K562 (cell line): ENCODE data around the gene SLC24A3. TPM values are rescaled to one million over a fixed set of nuclear protein-coding genes. Genes with fewer than 3 reads are reported as not detected.

Experiments
- ATAC-seq: fragments of 200-7000 bp; cut with Tn5 transposase; 3 replicates; pipeline ENCODE4 v1.9.1; 2020; ENCODE audit warnings: moderate library complexity
- BruUV-seq: library from RNA; stranded (reverse); fragments of 400-500 nt; replicated peaks from 2 replicates; lab custom pipeline; 2021; lab: Mats Ljungman, UMichigan
- CTCF ChIA-PET: fragments of 300-600 bp; formaldehyde crosslinking; extraction: SDS; loops from one replicate; lab custom pipeline; 2021; ENCODE audit warnings: low intra/inter-chr PET ratio; lab: Yijun Ruan, JAX
- POLR2A ChIA-PET: fragments of 300-600, 350-650 bp; sonication (Branson Sonifier 250); formaldehyde crosslinking; extraction: SDS; loops from one replicate; lab custom pipeline; 2021; ENCODE audit warnings: antibody characterized with exemption, inconsistent platforms; lab: Yijun Ruan, JAX
- DNase-seq, 4 experiments: peaks; one replicate each; pipeline versions ENCODE4 v3.0.0 to v3.0.0-alpha.2; 2011 to 2018; ENCODE audit warnings: low spot score in 3 of 4, mixed read lengths in 3 of 4; ENCODE audit errors: extremely low read depth in 1 of 4
- FAIRE-seq: peaks from 2 replicates; lab custom pipeline; 2011; peaks lifted over from hg19 to GRCh38; lab: Jason Lieb, UNC
- H2AFZ ChIP-seq: 2 replicates; pipeline ENCODE4 v1.6.0; 2011; ENCODE audit warnings: low read depth, low read length, control low read depth, inconsistent platforms
- H3K27ac ChIP-seq: fragments of 200-600 bp; 3 replicates; pipeline ENCODE4 v1.8.0; 2011; ENCODE audit warnings: low read depth, mild to moderate bottlenecking, control low read depth, inconsistent platforms, low read length, moderate library complexity, mixed read lengths; ENCODE audit errors: extremely low read depth
- H3K27me3 ChIP-seq, 2 experiments: fragments of 300-600 bp in 1 of 2; 2 replicates in 1 of 2; 3 replicates in 1 of 2; pipeline versions ENCODE4 v1.6.0 to v1.8.0; 2011; ENCODE audit warnings: inconsistent platforms in 2 of 2, low read length in 2 of 2, mild to moderate bottlenecking in 1 of 2, mixed read lengths in 1 of 2, moderate library complexity in 1 of 2; ENCODE audit not compliant: control insufficient read depth in 2 of 2, insufficient read depth in 2 of 2
- H3K36me3 ChIP-seq: fragments of 300-600 bp; 3 replicates; pipeline ENCODE4 v1.8.0; 2011; ENCODE audit warnings: mild to moderate bottlenecking, low read length, inconsistent platforms; ENCODE audit not compliant: control insufficient read depth, insufficient read depth
- H3K4me1 ChIP-seq, 2 experiments: fragments of 200-600 bp in 1 of 2; replicated peaks in 1 of 2; 2 replicates in 1 of 2; 3 replicates in 1 of 2; pipeline versions ENCODE4 v1.5.1 to v1.8.0; 2011; ENCODE audit warnings: inconsistent platforms in 2 of 2, low read length in 2 of 2, mild to moderate bottlenecking in 1 of 2, mixed read lengths in 1 of 2, moderate library complexity in 1 of 2; ENCODE audit not compliant: control insufficient read depth in 2 of 2, insufficient read depth in 2 of 2
- H3K4me2 ChIP-seq: 2 replicates; pipeline ENCODE4 v1.6.1; 2011; ENCODE audit warnings: low read length, control low read depth, inconsistent platforms, mixed read lengths; ENCODE audit not compliant: insufficient read depth
- H3K4me3 ChIP-seq: fragments of 200-600 bp; sonication (generic), shearing (Covaris generic); 2 replicates; pipeline ENCODE4 v1.5.1; 2016; ENCODE audit warnings: control low read depth, inconsistent platforms
- H3K79me2 ChIP-seq: fragments of 200-600 bp; 3 replicates; pipeline ENCODE4 v1.8.0; 2011; ENCODE audit warnings: low read length, inconsistent platforms; ENCODE audit not compliant: control insufficient read depth, insufficient read depth
- H3K9ac ChIP-seq, 2 experiments: 2 replicates each; pipeline versions ENCODE4 v1.6.0 to v1.6.1; 2011; ENCODE audit warnings: low read depth in 2 of 2, low read length in 2 of 2, control low read depth in 1 of 2, inconsistent platforms in 1 of 2, mild to moderate bottlenecking in 1 of 2, mixed read lengths in 1 of 2; ENCODE audit not compliant: insufficient read depth in 1 of 2
- H3K9me1 ChIP-seq: one replicate; pipeline ENCODE4 v1.6.0; 2011; ENCODE audit warnings: inconsistent platforms, mild to moderate bottlenecking, low read length, moderate library complexity; ENCODE audit not compliant: control insufficient read depth, insufficient read depth
- H3K9me3 ChIP-seq: replicated peaks from 2 replicates; pipeline ENCODE4 v1.5.1; 2011; ENCODE audit warnings: low read depth, low read length, inconsistent platforms; ENCODE audit not compliant: control insufficient read depth, insufficient read depth
- H4K20me1 ChIP-seq: replicated peaks from 2 replicates; pipeline ENCODE4 v1.6.1; 2011; ENCODE audit warnings: low read length, inconsistent platforms, mixed read lengths; ENCODE audit not compliant: control insufficient read depth, insufficient read depth
- ARID3B ChIP-seq: fragments of 250-450 bp; sonication (Bioruptor Pico); IDR thresholded peaks from 2 replicates; pipeline ENCODE4 v1.4.0; 2020; ENCODE audit warnings: borderline replicate concordance
- MAFK ChIP-seq: IDR thresholded peaks from 2 replicates; pipeline ENCODE4 v1.6.1; 2011; ENCODE audit warnings: low read length, improper control_type of control experiment
- NR2C1 ChIP-seq, 2 experiments: fragments of 450-650 bp; IDR thresholded peaks; 2 replicates each; pipeline ENCODE4 v1.6.1; 2017; ENCODE audit warnings: mild to moderate bottlenecking in 2 of 2, antibody characterized with exemption in 1 of 2, inconsistent platforms in 1 of 2, missing compliant biosample characterization in 1 of 2, missing genetic modification characterization in 1 of 2
- RERE ChIP-seq: sonication (generic); formaldehyde crosslinking; IDR thresholded peaks from 2 replicates; pipeline ENCODE4 v1.8.0; 2023; ENCODE audit warnings: missing genetic modification reagents, mild to moderate bottlenecking, borderline replicate concordance
- SPI1 ChIP-seq: IDR thresholded peaks from 2 replicates; pipeline ENCODE4 v1.6.1; 2011; ENCODE audit warnings: low read depth, low read length, control low read depth, borderline replicate concordance
- ZBTB33 ChIP-seq: sonication (generic); formaldehyde crosslinking; IDR thresholded peaks from 2 replicates; pipeline ENCODE4 v1.8.1; 2023; ENCODE audit warnings: mild to moderate bottlenecking, missing genetic modification reagents
- ZNF311 ChIP-seq: fragments of 250-450 bp; sonication (Bioruptor Pico); IDR thresholded peaks from 2 replicates; pipeline ENCODE4 v1.4.0; 2020; ENCODE audit warnings: mild to moderate bottlenecking, moderate library complexity
- WGBS: fragments of 100-300 bp; shearing (Covaris generic); methylation state at CpG from one replicate; pipeline ENCODE4 v1.1.6; 2016; ENCODE audit warnings: low coverage, mixed read lengths; ENCODE audit not compliant: insufficient coverage; ENCODE audit errors: missing lambda C conversion rate; 5-methylcytosine and 5-hydroxymethylcytosine counted together
- in situ Hi-C: fragments of 300-500 bp; cut with MboI; formaldehyde crosslinking; loops from 4 replicates; pipeline ENCODE4 v1.15.0; 2018; ENCODE audit warnings: inconsistent platforms, mixed read lengths
- intact Hi-C: fragments of 100-400 bp; cut with micrococcal nuclease; formaldehyde crosslinking; loops from 2 replicates; pipeline ENCODE4 v1.14.2; 2022
- polyA plus RNA-seq, 8 experiments: library from polyadenylated mRNA; depleted of rRNA in 4 of 8; stranded (reverse) in 5 of 8; unstranded in 3 of 8; fragments of >200 nt; fragmentation: Nextera tagmentation in 2 of 8; fragmentation: Illumina TruSeq in 1 of 8; extraction: Ambion mirVana in 2 of 8; extraction: Trizol in 1 of 8; gene quantifications; 2 replicates each; pipeline versions ENCODE4 v1.2.1 to v1.2.3, GENCODE V29; 2011 to 2014; ENCODE audit warnings: inconsistent platforms in 1 of 8, missing spikeins in 1 of 8
- total RNA-seq, 7 experiments: library from RNA; depleted of rRNA in 6 of 7; stranded (reverse); fragments of >200 nt in 6 of 7; fragmentation: Illumina TruSeq in 2 of 7; extraction: Trizol in 2 of 7; gene quantifications; 2 replicates each; pipeline versions ENCODE4 v1.2.1 to v1.2.3, GENCODE V29; 2011 to 2021; ENCODE audit warnings: low replicate concordance in 1 of 7

Gene SLC24A3
- total and polyA plus RNA-seq, 9 of the 15 experiments (the other 6 are each of a cell fraction or from before 2014, with no cell fraction given): not detected

- Histone ChIP-seq H3K4me3 (no peak overlapping the region), H3K36me3 (no peaks in the 10 kb centered on the region), H3K9me1 (no peaks in the 10 kb centered on the region), H3K9ac (no peak overlapping the region), H2AFZ (no peak overlapping the region), H3K4me2 (no peak overlapping the region), H3K27me3 (no peaks in the 10 kb centered on the region), H4K20me1 (no peaks in the 10 kb centered on the region), H3K9me3 (no peaks in the 10 kb centered on the region), H3K4me1 (no peaks in the 10 kb centered on the region), H3K79me2 (no peaks in the 10 kb centered on the region), H3K27ac (no peak overlapping the region)
- FAIRE-seq: no peak
- intact Hi-C loops: no loop called here
- ChIA-PET POLR2A (no interaction called here), CTCF (no interaction called here)
- no TSS peak for BruUV-seq
- 3% methylated on average over 13 of the region's 20 CpGs for WGBS
- no peak for DNase-seq
- no peak for ATAC-seq
- in situ Hi-C loops: loop anchor here (25.0 kb wide), 1 partner anchor 387 kb away; the partner anchor contains the start of gene SLC24A3
- no peak for TF ChIP-seq ZBTB33 (CRISPR knock-in tag)
- TF ChIP-seq ARID3B (CRISPR knock-in tag): no peak
- no peak for TF ChIP-seq MAFK
- no peak for TF ChIP-seq ZNF311
- TF ChIP-seq RERE (CRISPR knock-in tag): no peak
- TF ChIP-seq SPI1: no peak
- TF ChIP-seq NR2C1 (IDR thresholded peaks at IDR 0.05): no peak
- TF ChIP-seq NR2C1 (tag; IDR thresholded peaks at IDR 0.05): no peak
These were observed 386.8 kb downstream of the SLC24A3 start for GRCh38 chr20:19599200-19599599.
